Activated T-helper 17 cell treated with anti-CD3 and anti-CD28 coated beads, Interleukin-2, amount 50 U/mL, for 72 hours (primary cell): Measurements from ENCODE around the gene TFPI. TPM values are rescaled to one million over a fixed set of nuclear protein-coding genes. Genes with fewer than 3 reads are reported as not detected.
"Not testable (repeated sequence)": the region's sequence is repeated elsewhere in the genome, so short reads cannot be mapped to it uniquely, and the experiment has no call there.

ENCODE experiments used
- ATAC-seq: fragments of 150-1000 bp; cut with Tn5 transposase; replicated peaks from 2 replicates; pipeline ENCODE4 v1.10.0; 2021; ENCODE audit warnings: mild to moderate bottlenecking, moderate library complexity
- H3K27ac Mint-ChIP-seq: one replicate; pipeline ENCODE4 v1.8.0; 2022; ENCODE audit warnings: mixed read lengths
- H3K27me3 Mint-ChIP-seq: one replicate; pipeline ENCODE4 v1.8.0; 2022; ENCODE audit warnings: mixed read lengths
- H3K36me3 Mint-ChIP-seq: one replicate; pipeline ENCODE4 v1.8.0; 2022; ENCODE audit warnings: low read depth, mild to moderate bottlenecking, mixed read lengths
- H3K4me1 Mint-ChIP-seq: one replicate; pipeline ENCODE4 v1.8.0; 2022; ENCODE audit warnings: mixed read lengths
- H3K4me3 Mint-ChIP-seq: one replicate; pipeline ENCODE4 v1.8.0; 2022; ENCODE audit warnings: mild to moderate bottlenecking, mixed read lengths
- H3K9me3 Mint-ChIP-seq: one replicate; pipeline ENCODE4 v1.8.0; 2022; ENCODE audit warnings: mixed read lengths
- total RNA-seq, 2 donors: library from RNA; stranded (reverse); gene quantifications; one replicate each; pipeline ENCODE4 v1.2.3, GENCODE V29; 2022

TFPI gene
- under 1 TPM; 0.13 to 0.30 TPM for total RNA-seq

GRCh38 chr2:187554011-187554703 lies at the start of gene TFPI:
TSS of gene TFPI (minus strand) at chr2:187554435. CDS start at chr2:187503768, 50,667 bp downstream.
- no peak within 1 kb of the TSS for H3K4me3 Mint-ChIP-seq
- no peak for ATAC-seq
- no peaks in the 10 kb centered on the region for H3K4me1 Mint-ChIP-seq
- H3K27ac Mint-ChIP-seq: no peak within 1 kb of the TSS
- peaks cover 12% of the 10 kb centered on the region for H3K27me3 Mint-ChIP-seq
- H3K9me3 Mint-ChIP-seq: no peaks in the 10 kb centered on the region
- no peaks in the 10 kb centered on the region for H3K36me3 Mint-ChIP-seq

GRCh38 chr2:187594801-187595200 lies 40.6 kb upstream of the TFPI start:
- H3K9me3 Mint-ChIP-seq: no peaks in the 10 kb centered on the region
- no peak for ATAC-seq
- no peaks in the 10 kb centered on the region for H3K27me3 Mint-ChIP-seq

GRCh38 chr2:187593697-187594096 lies 39.5 kb upstream of the TFPI start:
- Mint-ChIP-seq H3K36me3 (no peaks in the 10 kb centered on the region), H3K4me3 (no peak overlapping the region)

More at GRCh38 chr2:187594801-187595200, 40.6 kb upstream of the TFPI start:
- Mint-ChIP-seq H3K27ac (no peak overlapping the region), H3K36me3 (no peaks in the 10 kb centered on the region), H3K4me1 (no peaks in the 10 kb centered on the region), H3K4me3 (no peak overlapping the region)

DNA sequence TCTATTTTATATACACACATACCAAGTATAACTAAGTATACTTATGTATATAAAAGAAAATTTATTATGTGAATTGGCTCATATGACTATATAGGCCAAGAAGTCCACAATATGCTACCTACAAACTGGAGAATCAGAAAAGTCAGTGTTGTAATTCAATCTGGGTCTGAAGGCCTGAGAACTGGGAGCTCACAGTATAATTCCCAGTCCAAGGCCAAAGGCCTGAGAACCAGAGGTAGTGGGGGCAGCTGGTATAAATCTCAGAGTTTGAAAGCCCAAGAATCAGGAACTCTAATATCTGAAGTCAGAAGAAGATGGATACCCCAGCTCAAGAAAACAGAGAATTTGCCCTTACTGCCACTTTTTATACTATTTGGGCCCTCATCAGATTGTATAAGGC lies 38.9 kb upstream of the TFPI start:
- Mint-ChIP-seq H3K27ac (no peak overlapping the region), H3K4me3 (no peak overlapping the region), H3K4me1 (no peaks in the 10 kb centered on the region), H3K9me3 (no peaks in the 10 kb centered on the region), H3K27me3 (no peaks in the 10 kb centered on the region), H3K36me3 (no peaks in the 10 kb centered on the region)
- ATAC-seq: no peak

More at GRCh38 chr2:187593697-187594096, 39.5 kb upstream of the TFPI start:
- Mint-ChIP-seq H3K27me3 (no peaks in the 10 kb centered on the region), H3K9me3 (no peaks in the 10 kb centered on the region), H3K27ac (no peak overlapping the region), H3K4me1 (no peaks in the 10 kb centered on the region)
- ATAC-seq: no peak

GRCh38 chr2:187590175-187590574 lies 35.9 kb upstream of the TFPI start:
- no peak overlapping the region for H3K4me3 Mint-ChIP-seq
- no peaks in the 10 kb centered on the region for H3K36me3 Mint-ChIP-seq
- no peaks in the 10 kb centered on the region for H3K4me1 Mint-ChIP-seq
- H3K27ac Mint-ChIP-seq: no peak overlapping the region
- H3K27me3 Mint-ChIP-seq: no peaks in the 10 kb centered on the region
- ATAC-seq: no peak
- H3K9me3 Mint-ChIP-seq: no peaks in the 10 kb centered on the region

DNA sequence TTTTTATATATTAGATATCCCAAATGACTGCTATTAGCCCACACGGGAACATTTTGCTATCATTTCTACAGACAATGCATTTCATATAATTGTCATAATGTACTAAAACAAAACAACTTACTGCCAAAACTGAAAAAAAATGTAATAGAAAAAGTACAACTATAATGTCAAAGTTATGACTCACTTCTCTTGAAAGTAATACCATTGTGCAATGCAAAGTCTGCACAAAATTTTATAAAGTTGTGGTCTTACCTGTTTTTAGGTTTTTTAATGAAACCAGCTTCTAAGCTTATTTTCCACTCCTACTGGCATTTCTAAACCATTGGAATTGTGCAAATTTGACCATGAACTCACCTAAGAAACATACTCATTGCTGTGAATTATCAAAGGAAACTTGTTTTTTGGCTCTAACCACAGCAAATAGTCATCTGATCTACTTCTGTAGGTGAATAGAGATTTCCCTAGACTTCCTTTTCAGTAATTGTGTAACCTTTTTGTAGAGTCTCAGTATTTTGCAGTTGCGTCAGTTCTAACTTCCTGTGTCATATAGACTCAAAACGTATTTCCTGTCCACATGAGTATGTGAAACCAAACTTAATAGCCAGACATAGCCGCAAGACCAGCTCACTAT lies 31.9 kb upstream of the TFPI start:
- peaks cover 4% of the 10 kb centered on the region for H3K9me3 Mint-ChIP-seq
- H3K4me1 Mint-ChIP-seq: peaks cover 4% of the 10 kb centered on the region
- H3K36me3 Mint-ChIP-seq: no peaks in the 10 kb centered on the region
- peak overlapping the region; percentile 15 for H3K4me3 Mint-ChIP-seq
- H3K27ac Mint-ChIP-seq: peak overlapping the region; percentile 53
- H3K27me3 Mint-ChIP-seq: no peaks in the 10 kb centered on the region
- ATAC-seq: peak; percentile 94

GRCh38 chr2:187581125-187581896 lies 27.1 kb upstream of the TFPI start:
- H3K4me1 Mint-ChIP-seq: peaks cover 4% of the 10 kb centered on the region
- ATAC-seq: no peak
- peaks cover 4% of the 10 kb centered on the region for H3K9me3 Mint-ChIP-seq
- H3K27ac Mint-ChIP-seq: no peak overlapping the region
- H3K36me3 Mint-ChIP-seq: no peaks in the 10 kb centered on the region
- no peaks in the 10 kb centered on the region for H3K27me3 Mint-ChIP-seq
- no peak overlapping the region for H3K4me3 Mint-ChIP-seq

DNA sequence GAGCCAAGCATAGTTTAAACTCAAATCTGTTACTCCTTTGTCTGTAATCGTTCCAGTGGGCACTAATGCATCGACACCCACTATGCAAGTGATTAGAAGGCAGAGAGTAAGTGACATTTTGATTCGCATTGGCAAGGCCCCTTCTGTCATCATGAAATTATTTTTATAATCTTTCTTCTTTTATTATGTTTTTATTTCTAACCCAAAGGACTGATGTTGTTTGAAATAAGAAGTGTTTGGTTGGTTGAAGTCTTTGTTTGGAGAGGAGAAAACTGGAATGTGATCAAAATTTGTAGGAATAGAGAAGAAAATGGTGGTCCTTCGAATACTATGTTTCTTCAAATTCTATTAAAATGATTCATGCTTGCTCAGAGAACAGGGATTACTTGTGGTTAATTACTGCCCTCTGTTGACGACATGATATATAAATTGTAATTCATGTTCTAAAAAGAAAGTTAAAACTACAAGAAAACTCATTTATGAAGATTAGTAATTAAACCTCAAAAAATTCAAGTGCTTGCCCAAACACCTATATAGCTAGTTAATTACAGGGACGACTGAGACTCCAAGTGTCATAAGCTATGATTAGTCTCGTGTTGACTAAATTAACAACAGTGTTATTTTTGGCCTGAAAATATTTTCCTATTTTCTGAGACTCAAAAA lies 26.4 kb upstream of the TFPI start:
- peaks cover 4% of the 10 kb centered on the region for H3K9me3 Mint-ChIP-seq
- H3K36me3 Mint-ChIP-seq: no peaks in the 10 kb centered on the region
- ATAC-seq: no peak
- H3K27ac Mint-ChIP-seq: no peak overlapping the region
- no peak overlapping the region for H3K4me3 Mint-ChIP-seq
- peaks cover 4% of the 10 kb centered on the region for H3K4me1 Mint-ChIP-seq
- no peaks in the 10 kb centered on the region for H3K27me3 Mint-ChIP-seq

DNA sequence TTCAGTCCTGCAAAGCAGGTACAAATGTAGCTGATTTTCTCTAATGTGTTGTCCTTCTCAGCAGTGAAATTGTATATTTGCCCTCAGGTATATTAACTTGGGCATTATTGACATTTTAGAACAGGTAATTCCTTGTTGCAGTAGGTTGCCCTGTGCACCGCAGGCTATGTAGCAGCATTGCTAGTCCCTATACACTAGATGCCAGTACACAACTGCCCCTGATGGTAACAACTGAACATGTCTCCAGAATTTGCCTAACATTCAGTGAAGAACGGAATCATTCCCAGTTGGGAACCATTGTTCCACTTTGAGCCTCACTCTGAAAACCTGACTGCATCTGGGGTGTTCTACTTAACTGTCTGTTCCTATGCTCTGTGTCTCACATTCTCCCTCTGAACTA lies 23.1 kb upstream of the TFPI start:
- Mint-ChIP-seq H3K27ac (no peak overlapping the region), H3K9me3 (no peaks in the 10 kb centered on the region), H3K4me1 (peaks cover 4% of the 10 kb centered on the region), H3K27me3 (no peaks in the 10 kb centered on the region), H3K4me3 (no peak overlapping the region), H3K36me3 (no peaks in the 10 kb centered on the region)
- ATAC-seq: no peak

GRCh38 chr2:187576906-187577305 lies 22.7 kb upstream of the TFPI start:
- Mint-ChIP-seq H3K27ac (no peak overlapping the region), H3K27me3 (no peaks in the 10 kb centered on the region), H3K4me1 (peaks cover 4% of the 10 kb centered on the region), H3K36me3 (no peaks in the 10 kb centered on the region), H3K4me3 (no peak overlapping the region), H3K9me3 (no peaks in the 10 kb centered on the region)
- ATAC-seq: no peak

- Mint-ChIP-seq H3K4me3 (no peak overlapping the region), H3K27ac (no peak overlapping the region), H3K36me3 (no peaks in the 10 kb centered on the region), H3K27me3 (no peaks in the 10 kb centered on the region), H3K4me1 (no peaks in the 10 kb centered on the region), H3K9me3 (no peaks in the 10 kb centered on the region)
- ATAC-seq: no peak
These were observed 21.5 kb upstream of the TFPI start for GRCh38 chr2:187575751-187576067.

DNA sequence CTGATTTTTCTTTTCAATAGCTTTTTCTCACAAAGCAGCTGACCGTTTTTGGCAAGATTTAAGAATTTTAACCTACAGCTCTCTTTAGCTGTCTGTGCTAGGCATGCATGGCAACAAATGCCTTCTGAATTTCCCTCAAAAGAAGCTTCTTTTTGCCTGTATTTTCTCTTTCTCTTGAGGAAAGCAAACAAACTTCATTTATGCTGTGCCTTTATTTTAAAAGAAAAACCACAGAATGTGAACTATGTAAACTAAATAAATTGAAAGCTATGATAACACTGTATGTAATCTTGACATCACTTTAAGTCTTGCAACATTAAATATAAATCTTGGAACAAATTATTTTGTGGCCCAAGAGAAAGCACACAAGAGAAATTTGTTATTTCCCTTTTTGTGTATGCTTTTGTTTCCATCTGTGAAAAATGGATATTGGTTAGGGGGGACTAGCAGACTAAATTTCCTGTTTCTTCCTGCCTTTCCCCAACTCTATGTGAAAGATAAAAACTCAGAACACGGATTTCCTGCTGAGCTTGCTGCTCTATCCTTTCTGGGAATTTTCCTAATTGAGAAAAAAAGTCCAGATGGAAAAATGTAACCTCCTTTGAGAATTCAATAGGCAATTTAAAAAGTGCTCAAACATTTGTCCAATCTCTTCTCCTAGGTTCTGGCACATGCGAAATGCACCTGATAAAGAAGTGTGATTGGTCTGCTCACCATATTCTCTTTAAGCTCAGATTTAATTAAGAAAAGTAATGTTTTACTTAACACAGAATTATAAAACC lies 20.9 kb upstream of the TFPI start:
- H3K4me3 Mint-ChIP-seq: no peak overlapping the region
- no peaks in the 10 kb centered on the region for H3K36me3 Mint-ChIP-seq
- no peak for ATAC-seq

GRCh38 chr2:187573722-187574121 lies 19.5 kb upstream of the TFPI start:
- H3K36me3 Mint-ChIP-seq: no peaks in the 10 kb centered on the region
- H3K27me3 Mint-ChIP-seq: peaks cover 4% of the 10 kb centered on the region
- no peak for ATAC-seq
- H3K9me3 Mint-ChIP-seq: no peaks in the 10 kb centered on the region
- no peaks in the 10 kb centered on the region for H3K4me1 Mint-ChIP-seq
- no peak overlapping the region for H3K4me3 Mint-ChIP-seq
- H3K27ac Mint-ChIP-seq: no peak overlapping the region

More for the DNA sequence above, 20.9 kb upstream of the TFPI start:
- H3K4me1 Mint-ChIP-seq: no peaks in the 10 kb centered on the region
- no peaks in the 10 kb centered on the region for H3K27me3 Mint-ChIP-seq
- H3K9me3 Mint-ChIP-seq: no peaks in the 10 kb centered on the region
- H3K27ac Mint-ChIP-seq: no peak overlapping the region

DNA sequence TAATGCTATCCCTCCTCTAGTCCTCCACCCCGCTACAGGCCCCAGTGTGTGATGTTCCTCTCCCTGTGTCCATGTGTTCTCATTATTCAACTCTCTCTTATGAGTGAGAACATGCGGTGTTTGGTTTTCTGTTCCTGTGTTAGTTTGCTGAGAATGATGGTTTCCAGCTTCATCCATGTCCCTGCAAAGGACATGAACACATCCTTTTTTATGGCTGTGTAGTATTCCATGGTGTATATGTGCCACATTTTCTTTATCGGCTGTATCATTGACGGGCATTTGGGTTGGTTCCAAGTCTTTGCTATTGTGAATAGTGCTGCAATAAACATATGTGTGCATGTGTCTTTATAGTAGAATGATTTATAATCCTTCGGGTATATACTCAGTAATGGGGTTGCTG lies 17.8 kb upstream of the TFPI start:
- H3K36me3 Mint-ChIP-seq, H3K27me3 Mint-ChIP-seq, H3K4me1 Mint-ChIP-seq, H3K9me3 Mint-ChIP-seq, H3K27ac Mint-ChIP-seq, H3K4me3 Mint-ChIP-seq, ATAC-seq: not testable (repeated sequence)
